ENCODE results near the gene FBN1.

GRCh38 chr15:48432688-48433087 lies 212.8 kb downstream of the FBN1 start:
- TF ChIP-seq YY1 (IDR thresholded peaks at IDR 0.05; ENCODE audit: insufficient read depth, insufficient read length) (no peak), SUZ12 (IDR thresholded peaks at IDR 0.05; ENCODE audit: extremely low read depth, insufficient read depth, insufficient read length) (no peak)
